DND-41 (cell line): ENCODE data around the gene MYOZ1.

ENCODE experiments used
- EZH2 ChIP-seq: IDR thresholded peaks from 3 replicates; pipeline ENCODE4 v1.6.1; 2012; ENCODE audit warnings: borderline replicate concordance, low read depth, mild to moderate bottlenecking, moderate library complexity, low read length, inconsistent platforms; ENCODE audit not compliant: severe bottlenecking
- TF ChIP-seq, protein P1 (sequence below): IDR thresholded peaks from 2 replicates; pipeline ENCODE4 v1.5.1; 2012; ENCODE audit warnings: borderline replicate concordance, low read length, moderate library complexity, mild to moderate bottlenecking; ENCODE audit not compliant: poor library complexity, severe bottlenecking; ENCODE audit errors: extremely low read depth

DNA sequence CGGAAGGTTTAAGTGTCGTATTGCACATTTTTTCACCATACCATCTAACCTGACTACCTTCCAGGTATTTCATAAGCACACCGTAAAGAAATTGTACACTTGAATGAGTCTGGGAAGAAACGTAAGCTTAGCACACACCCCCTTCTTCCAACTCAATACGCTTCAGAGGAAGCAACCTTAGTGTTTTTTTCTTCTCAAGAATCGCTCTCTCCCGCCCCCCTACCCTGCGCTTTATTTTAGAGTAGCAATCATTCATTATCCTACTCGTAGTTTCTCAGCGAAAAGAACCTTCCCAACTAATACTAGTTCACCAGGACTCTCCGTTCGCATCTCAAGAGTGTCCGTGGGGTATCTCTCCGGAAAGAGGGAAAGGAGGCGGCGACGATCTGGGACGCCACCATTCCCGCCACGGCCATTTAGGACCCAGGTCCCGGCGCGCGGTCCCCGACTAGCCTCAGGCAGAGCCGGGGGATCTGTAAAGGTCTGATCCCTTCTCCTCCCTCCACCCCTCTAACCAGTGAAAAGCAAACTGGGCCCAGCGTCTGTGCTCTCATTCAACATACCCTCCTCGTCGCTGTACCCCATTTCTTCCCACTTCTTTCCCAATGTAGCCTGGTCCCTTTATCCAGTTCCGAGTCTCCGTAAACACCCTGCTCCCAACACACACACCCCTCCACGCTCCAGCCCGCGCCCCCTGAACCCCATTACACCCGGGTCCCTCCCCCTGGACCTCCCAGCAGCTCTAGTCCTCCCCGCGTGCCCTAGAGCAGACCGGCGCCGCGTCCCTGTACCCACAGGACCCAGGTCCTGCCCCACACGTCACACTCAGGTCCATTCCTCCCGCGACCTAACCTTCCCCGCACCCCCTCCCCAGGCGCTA lies 16.0 kb downstream of the MYOZ1 start:
- TF ChIP-seq, protein P1, sequence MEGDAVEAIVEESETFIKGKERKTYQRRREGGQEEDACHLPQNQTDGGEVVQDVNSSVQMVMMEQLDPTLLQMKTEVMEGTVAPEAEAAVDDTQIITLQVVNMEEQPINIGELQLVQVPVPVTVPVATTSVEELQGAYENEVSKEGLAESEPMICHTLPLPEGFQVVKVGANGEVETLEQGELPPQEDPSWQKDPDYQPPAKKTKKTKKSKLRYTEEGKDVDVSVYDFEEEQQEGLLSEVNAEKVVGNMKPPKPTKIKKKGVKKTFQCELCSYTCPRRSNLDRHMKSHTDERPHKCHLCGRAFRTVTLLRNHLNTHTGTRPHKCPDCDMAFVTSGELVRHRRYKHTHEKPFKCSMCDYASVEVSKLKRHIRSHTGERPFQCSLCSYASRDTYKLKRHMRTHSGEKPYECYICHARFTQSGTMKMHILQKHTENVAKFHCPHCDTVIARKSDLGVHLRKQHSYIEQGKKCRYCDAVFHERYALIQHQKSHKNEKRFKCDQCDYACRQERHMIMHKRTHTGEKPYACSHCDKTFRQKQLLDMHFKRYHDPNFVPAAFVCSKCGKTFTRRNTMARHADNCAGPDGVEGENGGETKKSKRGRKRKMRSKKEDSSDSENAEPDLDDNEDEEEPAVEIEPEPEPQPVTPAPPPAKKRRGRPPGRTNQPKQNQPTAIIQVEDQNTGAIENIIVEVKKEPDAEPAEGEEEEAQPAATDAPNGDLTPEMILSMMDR, result no peak
- TF ChIP-seq EZH2, result no peak
